ENCODE data around the gene EVI5.

EVI5 gene

GRCh38 chr1:92762355-92762754 lies 22.6 kb downstream of the EVI5 start:
- DNase-seq (ENCODE audit: low read depth), result no peak
- no peak overlapping the region for H3K4me3 ChIP-seq (replicated peaks; ENCODE audit: low read depth, low read length)
- no peak for TF ChIP-seq CTCF (IDR thresholded peaks at IDR 0.05; ENCODE audit: low read length, missing control alignments)

GRCh38 chr1:92759361-92759760 lies 25.5 kb downstream of the EVI5 start:
- no peak for TF ChIP-seq CTCF (IDR thresholded peaks at IDR 0.05; ENCODE audit: low read length, missing control alignments)
- H3K4me3 ChIP-seq (replicated peaks; ENCODE audit: low read depth, low read length), result no peak overlapping the region
- DNase-seq (ENCODE audit: low read depth), result peak; percentile 57

- TF ChIP-seq CTCF (IDR thresholded peaks at IDR 0.05; ENCODE audit: low read length, missing control alignments), result no peak
- H3K4me3 ChIP-seq (replicated peaks; ENCODE audit: low read depth, low read length), result no peak overlapping the region
- DNase-seq (ENCODE audit: low read depth), result no peak
These were observed 28.4 kb downstream of the EVI5 start for GRCh38 chr1:92756537-92756936.

GRCh38 chr1:92755541-92756461 lies 29.1 kb downstream of the EVI5 start:
- DNase-seq (ENCODE audit: low read depth), result peak; percentile 86
- TF ChIP-seq CTCF (IDR thresholded peaks at IDR 0.05; ENCODE audit: low read length, missing control alignments), result no peak
- no peak overlapping the region for H3K4me3 ChIP-seq (replicated peaks; ENCODE audit: low read depth, low read length)

GRCh38 chr1:92754719-92755050 lies 30.2 kb downstream of the EVI5 start:
- no peak overlapping the region for H3K4me3 ChIP-seq (replicated peaks; ENCODE audit: low read depth, low read length)
- no peak for TF ChIP-seq CTCF (IDR thresholded peaks at IDR 0.05; ENCODE audit: low read length, missing control alignments)
- DNase-seq (ENCODE audit: low read depth), result no peak

- no peak overlapping the region for H3K4me3 ChIP-seq (replicated peaks; ENCODE audit: low read depth, low read length)
- no peak for TF ChIP-seq CTCF (IDR thresholded peaks at IDR 0.05; ENCODE audit: low read length, missing control alignments)
- DNase-seq (ENCODE audit: low read depth), result peak; percentile 73
These were observed 30.7 kb downstream of the EVI5 start for GRCh38 chr1:92754000-92754718.

All from fibroblast of pulmonary artery (primary cell).